HG03378 (cell line): ENCODE measurements around the gene KCNB1.

Source experiments
- ATAC-seq: cut with Tn5 transposase; IDR thresholded peaks from one replicate; pipeline ENCODE4 v1.9.1; 2021; ENCODE audit warnings: mild to moderate bottlenecking, moderate library complexity; ENCODE audit not compliant: unreplicated experiment

The KCNB1 gene

DNA sequence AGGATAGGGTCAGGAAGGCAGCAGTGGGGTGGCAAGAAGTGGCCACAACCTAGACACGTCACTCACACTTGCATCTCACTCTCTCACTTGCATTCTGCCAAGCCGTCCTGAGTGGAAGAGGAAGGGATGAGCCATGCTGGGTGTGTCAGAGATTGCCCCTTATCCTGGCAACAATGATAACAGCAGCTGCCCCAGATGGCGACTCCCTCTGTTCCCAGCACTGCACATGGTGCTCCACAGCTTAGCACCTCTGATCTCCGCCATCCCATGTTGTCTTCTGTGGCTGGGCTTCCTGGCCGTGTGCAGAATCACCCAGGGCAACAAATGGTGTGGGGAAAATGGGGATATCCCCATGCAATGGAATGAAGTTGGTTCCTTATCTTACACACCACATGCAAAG, 11.1 kb downstream of the KCNB1 start:
- ATAC-seq = no peak

DNA sequence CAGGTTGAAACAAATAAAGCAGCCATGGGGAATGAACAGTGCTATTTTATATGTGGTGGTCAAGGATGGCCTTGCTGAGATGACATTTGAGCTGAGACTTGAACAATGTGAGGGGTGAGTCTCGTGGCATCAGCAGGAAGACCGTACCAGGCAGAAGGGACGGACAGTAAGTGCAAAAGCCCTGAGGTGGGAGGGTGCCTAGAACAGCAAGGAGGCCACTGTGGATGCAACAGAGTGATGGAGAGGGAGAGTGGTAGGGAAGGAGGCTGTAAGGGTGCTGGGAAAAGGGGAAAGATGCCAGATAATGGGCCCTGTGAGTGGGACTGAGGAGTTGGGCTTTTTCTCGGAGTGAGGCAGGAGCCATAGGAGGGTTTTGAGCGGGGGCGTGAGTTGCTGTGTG, 11.5 kb downstream of the KCNB1 start:
- no peak for ATAC-seq

DNA sequence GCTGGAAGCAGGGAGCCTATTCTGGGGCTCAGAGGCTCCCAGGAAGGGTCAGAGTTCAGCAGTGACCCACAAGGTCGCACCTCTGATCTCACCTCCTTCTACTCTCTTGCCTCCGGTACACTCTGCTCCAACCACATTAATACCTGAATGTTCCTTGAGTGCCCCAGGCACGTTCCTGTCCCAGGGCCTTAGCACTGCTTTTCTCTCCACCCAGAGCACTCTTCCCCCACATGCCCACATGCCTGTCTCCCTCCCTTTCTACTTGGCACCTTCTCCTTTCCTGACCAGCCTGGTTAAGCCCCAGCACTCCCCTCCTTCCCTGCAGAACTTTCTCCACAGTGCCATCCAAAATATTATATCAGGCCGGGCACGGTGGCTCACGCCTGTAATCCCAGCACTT, 13.4 kb downstream of the KCNB1 start:
- ATAC-seq = no peak

DNA sequence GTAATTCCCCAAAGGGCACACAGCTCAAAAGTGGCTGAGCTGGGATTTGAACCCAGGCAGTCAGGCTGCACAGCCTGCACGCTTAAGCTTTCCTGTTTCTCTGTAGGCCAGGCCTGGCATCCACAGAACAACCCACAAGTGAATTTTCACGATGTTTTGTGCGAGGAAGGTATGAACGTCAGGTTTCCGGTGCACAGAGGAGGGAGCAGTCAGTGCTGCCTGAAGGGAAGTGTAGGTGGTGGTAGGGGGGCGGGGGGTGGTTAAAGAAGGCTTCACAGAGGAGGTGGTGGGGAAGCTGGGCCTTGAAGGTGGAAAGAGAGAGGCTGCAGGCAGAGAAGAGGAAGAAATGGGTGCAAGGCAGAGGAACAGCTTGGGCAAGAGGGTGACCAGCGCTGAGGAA, 14.1 kb downstream of the KCNB1 start:
- no peak for ATAC-seq

- ATAC-seq = no peak
These were observed 16.2 kb downstream of the KCNB1 start for GRCh38 chr20:49466114-49466912.

DNA sequence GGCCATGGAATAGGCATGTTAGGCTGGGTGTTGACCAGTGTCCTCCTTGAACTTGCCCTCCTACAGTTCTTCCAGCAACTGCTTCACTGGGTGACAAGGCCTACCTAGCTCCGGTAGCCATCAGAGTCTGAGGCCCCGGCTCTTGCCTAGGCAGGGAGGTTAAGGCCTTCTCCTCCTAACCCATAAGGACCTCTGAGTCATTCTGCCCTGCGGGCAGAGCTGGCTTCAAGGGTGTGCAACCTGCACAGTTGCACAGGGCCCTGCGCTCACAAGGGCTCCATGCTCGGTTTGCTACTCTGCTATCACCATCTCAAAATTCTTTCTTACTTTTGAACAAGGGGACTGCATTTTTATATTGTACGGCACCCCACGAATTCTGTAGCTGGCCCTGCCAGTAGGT, 17.9 kb downstream of the KCNB1 start:
- ATAC-seq = no peak

- no peak for ATAC-seq
These were observed 19.8 kb downstream of the KCNB1 start for GRCh38 chr20:49462626-49463025.

DNA sequence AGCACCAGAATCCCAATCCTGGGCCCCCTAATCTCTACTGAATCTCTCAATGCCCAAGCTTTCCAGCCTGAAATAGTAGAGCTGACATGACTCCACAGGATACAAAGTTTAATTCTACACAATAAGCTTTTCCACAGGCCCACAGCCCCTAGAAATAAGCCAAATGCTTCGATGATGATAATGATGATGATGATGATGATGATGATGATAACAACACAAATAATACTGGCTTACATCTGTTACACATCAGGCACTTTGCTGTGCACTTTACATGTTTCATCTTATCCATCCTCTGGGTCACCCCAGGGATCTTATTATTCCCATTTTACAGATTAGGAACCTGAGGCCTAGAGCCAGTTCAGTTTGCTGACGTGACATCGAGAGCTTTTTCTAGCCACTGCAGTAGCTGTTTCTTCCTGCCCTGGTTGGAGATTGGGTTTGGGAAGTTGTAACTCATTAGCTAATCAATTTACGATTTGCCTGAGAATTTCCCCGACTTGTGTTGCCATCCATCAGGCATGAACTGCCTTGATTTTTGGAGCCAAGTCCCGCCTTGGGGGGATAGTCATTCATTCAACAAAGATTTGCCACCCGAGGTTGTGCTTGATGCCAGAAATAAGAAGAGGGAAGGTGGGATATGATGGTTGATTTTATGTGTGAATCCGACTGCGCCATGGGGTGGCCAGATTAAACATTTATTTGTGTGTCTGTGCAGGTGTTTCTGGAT, 20.4 kb downstream of the KCNB1 start:
- no peak for ATAC-seq

GRCh38 chr20:49460916-49461315, 21.6 kb downstream of the KCNB1 start:
- no peak for ATAC-seq

GRCh38 chr20:49460131-49460530, 22.3 kb downstream of the KCNB1 start:
- no peak for ATAC-seq

GRCh38 chr20:49459684-49460083, 22.8 kb downstream of the KCNB1 start:
- ATAC-seq = no peak

GRCh38 chr20:49457444-49457843, 25.0 kb downstream of the KCNB1 start:
- ATAC-seq = no peak

DNA sequence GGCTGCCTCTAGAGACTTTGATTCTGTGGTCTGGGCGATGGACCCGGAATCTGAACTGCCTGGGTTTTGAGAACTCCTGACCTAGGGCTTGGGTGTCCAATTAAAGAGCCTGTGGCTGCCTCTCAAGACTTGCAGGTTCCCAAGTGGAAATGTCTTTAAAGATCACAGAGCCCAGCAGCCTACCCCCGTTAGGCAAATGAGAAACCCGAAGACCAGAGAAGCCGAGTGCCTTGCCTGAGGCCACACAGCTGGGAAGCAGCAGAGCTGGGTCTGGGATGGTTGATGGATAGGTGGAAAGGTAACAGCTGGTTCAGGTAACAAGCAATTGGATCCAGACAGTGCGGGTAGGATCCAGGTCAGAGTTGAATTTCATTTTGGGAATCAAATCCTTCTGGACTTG, 25.8 kb downstream of the KCNB1 start:
- no peak for ATAC-seq

GRCh38 chr20:49455691-49456090, 26.8 kb downstream of the KCNB1 start:
- no peak for ATAC-seq

DNA sequence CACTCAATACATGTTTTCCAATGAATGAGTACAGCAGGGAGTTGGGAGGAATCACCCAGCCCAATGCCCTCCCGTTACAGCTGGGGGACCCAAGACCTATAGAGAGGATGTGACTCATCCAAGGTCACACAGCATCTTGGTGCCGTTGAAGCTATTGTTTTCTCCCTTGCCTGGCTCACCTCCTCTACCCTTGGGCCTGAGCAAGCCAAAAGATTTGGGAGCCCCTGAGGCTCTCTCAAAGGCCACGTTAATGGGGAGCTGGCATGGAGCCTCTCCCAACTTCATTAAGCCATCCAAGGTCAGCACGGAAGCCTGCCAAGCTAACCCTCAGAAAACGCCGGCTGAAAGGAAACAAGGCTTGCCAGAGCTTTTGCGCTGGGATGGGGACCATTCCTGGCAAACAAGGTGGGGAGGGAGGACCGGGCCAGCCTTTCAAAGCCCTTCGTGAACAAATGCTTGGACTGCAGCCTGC, 30.4 kb downstream of the KCNB1 start:
- ATAC-seq = no peak

DNA sequence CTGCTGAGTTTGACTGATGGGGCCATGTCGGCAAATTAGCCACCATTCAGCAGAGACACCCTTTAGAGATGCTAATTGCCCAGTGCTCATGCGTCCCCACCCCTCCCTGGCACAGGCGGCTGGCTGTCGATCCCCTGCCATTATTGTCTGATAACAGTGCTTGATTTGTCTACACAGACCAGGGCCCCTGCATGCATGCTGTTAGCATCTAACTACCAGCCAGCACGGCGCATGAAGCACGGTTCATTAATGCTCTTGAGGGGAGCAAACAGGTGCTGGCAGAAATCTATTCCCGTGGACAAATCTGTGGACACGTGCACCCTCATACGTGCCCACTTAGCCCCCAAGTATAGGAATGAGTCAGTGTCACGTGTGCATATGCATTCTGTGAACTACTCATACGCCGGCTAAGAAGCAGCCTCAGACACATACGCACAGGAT, 32.2 kb downstream of the KCNB1 start:
- no peak for ATAC-seq

- no peak for ATAC-seq
These were observed 33.6 kb downstream of the KCNB1 start for GRCh38 chr20:49448917-49449316.

DNA sequence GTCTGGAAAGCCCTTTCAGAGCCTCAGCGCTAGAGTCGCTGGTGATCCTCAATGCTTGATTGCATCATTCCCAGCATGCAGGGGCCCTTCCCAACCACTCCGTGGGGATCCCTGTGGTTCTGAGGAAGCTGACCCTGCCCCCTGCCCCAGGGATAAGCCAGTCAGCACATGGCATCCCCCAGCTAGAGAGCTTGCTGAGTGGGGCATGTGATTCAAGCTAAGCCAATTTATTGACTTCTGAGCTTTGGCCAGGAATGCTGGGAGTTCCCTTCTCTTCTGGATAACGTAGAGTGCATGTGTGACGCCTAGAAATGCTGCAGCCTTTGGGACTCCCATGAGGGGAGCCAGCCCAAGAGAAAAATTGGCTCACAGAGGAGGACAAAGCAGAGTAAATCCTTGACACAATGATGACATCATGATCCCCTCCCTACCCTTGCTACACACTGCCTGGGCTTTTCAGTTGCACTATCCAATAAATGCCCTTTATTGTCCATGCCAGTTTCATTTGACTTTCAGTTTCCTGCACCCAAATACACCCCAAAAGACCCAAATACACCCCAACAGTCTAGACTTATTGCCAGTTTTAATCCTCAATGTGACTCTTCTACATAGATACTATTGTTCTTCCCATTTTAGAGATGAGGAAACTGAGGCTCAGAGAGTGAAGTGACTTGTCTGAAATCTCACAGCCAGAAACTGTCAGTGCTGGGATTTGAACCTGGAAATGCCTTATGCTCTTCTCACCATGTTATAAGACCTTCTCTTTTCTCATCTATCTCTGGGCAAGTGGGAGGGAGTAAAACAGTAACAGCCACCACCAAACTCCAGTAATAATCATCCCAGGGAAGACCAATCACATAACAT, 34.3 kb downstream of the KCNB1 start:
- no peak for ATAC-seq

DNA sequence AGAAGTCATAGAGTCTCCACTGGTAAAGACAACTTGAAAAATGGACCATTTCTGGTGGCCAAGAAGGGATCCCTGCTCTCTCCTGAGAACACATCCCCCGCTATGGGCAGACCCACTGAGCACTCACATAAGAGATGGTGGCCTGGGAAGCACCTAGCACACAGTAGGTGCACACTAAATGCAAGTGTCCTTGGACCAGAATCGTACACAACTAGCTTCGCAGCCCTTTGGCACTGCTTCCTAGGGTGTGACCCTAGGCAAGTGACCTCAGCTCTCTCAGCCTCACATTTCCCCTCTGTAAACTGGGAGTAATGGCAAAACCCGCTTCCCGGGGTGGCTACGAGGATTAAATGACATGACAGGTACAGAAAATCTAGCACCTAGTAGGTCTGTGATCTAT, 35.1 kb downstream of the KCNB1 start:
- ATAC-seq = no peak

DNA sequence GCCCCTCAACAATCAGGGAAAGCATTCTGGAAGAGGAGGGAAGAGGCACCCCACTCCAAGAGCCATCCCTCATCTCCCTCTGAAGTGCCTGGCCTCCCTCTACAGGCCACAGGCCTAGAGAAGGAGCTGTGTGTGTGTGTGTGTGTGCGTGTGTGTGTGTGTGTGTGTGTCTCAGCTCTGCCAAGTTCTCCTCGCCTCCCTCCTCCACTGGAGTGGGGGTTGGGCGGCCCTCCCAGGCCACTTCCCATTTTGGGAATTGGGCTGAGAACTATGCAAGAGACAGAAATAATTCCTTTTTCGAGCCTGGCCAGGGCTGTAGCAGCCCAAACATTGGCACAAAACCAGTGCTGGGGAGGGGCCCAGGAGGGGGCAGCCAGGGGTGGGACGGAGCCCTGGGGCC, 35.7 kb downstream of the KCNB1 start:
- no peak for ATAC-seq

DNA sequence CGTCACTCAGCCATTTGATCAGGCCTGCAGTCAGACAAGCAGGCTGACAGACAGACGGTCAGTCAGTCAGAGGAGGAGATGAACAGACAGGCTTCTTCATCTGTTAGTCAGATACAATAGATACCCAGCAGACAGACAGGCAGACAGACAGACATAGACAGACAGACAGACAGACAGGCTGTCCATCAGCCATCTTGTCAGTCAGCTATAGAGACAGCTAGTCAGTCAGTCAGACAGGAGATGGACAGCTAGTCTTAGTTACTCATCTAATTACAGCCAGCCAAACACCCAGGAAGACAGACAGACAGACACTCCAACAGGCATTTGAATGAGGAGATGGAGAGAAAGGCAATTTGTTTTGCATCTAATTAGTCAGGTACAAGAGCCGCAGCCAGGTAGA, 36.4 kb downstream of the KCNB1 start:
- ATAC-seq = no peak
